ENCODE measurements around the gene TOPORS.

Gene TOPORS

DNA sequence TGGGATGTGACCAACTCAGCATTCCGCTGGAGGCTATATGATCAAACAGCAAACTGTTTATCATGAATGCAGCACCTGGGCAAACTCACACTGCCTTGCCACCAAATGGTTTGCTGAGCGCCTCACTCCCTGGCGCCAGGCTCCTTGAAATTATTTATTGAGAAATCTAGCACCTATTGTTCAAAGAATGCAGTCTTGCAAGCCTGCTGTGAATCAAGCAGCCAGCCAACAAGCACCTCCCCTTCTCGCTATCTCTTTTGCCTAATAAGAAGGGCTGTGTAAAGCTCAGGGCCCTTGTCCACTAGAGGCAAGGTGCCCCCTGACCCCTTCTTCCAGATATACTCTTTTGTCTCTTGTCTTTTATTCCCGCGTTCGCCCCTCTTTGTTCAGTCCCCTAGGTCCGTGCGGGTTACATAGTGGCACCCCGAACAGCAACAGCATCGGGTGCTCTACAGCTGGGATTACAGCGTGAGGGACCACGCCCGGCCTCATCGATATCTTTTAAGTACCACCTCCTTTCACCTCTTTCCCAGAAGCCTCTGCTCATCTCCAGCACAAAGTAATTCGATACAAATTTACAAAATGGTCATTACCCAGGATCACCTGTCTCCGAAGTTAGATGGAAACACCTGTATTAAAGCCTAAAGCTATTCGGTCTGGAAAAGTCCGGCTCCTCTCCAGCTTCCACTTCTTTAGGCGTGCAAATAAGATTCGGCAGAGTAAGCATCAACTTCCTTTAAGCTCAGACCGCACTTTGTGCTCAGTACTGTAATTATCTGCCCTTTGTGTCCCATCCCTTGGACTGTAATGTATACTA lies 27.3 kb downstream of the TOPORS start:
- peak overlapping the region; percentile 51 to 79 (median 62) for H3K4me3 ChIP-seq
- H3K27ac ChIP-seq, result peak overlapping the region in 20 of 21 experiments; percentile 26 to 95 (median 86)

DNA sequence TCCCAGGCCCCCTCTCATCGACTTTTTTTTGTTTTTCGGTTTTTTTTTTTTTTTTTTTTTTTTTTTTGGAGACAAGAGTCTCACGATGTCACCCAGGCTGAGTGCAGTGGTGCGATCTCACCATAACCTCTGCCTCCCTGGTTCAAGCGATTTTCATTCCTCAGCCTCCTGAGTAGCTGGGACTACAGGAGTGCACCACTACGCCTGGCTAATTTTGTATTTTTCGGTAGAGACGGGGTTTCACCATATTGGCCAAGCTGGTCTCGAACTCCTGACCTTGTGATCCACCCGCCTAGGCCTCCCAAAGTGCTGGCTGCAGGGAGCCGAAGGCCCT lies 27.9 kb downstream of the TOPORS start:
- Histone ChIP-seq H3K4me3 (peak overlapping the region; percentile 51 to 79 (median 62)), H3K27ac (peak overlapping the region in 10 of 21 experiments; percentile 80 to 95 (median 89))

DNA sequence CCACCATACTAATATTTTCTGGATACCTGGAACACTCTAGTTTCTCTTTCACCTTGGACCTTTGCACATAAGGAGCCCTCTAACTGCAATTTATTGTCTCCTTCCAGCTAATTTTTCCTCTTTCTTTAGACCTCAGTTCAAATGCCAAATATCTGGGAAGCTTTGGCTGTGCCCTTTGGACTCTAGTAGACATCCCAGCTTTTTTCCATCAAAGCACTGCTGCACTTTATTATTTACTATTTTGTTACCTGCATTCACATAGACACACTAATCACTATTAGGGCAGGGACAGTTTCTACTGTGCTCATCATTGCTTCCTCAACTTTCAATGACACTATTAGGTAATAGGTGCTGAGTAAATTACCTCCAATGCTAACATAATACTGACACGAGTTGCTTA lies 28.5 kb downstream of the TOPORS start:
- Histone ChIP-seq H3K4me3 (no peak overlapping the region), H3K27ac (no peak overlapping the region)

DNA sequence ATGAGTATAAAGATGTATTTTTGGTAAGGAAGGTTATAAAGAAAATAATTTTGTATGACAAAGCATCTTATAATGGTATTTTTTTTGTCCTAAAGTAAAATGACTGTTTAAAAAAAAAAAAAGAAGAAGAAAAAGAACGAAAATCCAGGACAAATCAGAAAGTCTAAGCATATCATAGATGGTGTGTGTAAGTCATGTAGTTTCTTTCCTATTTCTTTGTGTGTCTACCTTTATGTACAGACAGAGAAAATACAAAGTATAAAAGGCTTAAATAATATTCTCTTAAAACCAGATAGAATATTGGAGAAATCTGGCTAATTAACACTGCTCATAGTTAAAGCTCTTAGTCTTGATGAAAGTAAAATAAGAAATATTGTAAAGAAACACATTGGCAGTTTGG lies 34.1 kb downstream of the TOPORS start:
- no peak overlapping the region for H3K27ac ChIP-seq
- no peak overlapping the region for H3K4me3 ChIP-seq

- H3K27ac ChIP-seq, result peak overlapping the region in 6 of 21 experiments; percentile 4 to 82 (median 40)
- H3K4me3 ChIP-seq, result no peak overlapping the region
Observed at GRCh38 chr9:32516241-32516640, 36.1 kb downstream of the TOPORS start.

DNA sequence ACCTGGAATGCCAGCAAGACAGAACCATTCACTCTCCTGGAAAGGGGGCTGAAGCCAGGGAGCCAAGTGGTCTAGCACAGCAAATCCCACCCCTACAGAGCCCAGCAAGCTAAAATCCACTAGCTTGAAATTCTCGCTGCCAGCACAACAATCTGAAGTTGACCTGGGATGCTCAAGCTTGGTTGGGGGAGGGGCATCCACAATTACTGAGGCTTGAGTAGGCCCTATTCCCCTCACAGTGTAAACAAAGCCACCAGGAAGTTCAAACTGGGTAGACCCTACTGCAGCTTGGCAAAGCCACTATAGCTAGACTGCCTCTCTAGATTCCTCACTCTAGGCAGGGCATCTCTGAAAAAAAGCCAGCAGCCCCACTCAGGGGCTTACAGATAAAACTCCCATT lies 43.7 kb downstream of the TOPORS start:
- Histone ChIP-seq H3K27ac (no peak overlapping the region), H3K4me3 (no peak overlapping the region)

GRCh38 chr9:32503008-32503407 lies 49.4 kb downstream of the TOPORS start:
- Histone ChIP-seq H3K27ac (no peak overlapping the region), H3K4me3 (no peak overlapping the region)

DNA sequence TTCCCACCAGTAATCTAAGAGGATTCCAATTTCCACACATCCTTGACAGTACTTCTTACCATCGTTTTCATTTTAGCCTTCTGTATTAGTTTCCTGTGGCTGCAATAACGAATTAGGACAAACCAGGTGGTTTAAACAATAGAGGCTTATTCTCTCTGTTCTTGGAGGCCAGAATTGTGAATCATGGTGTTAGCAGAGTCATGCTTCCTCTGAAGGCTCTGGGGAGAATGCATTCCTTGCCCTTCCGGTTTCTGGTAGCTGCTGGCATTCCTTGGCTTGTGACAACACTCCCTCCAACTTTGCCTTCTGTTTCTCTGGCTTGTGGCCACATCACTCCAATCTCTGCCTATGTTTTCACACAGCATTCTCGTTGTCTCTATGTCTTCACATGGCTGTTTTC lies 49.9 kb downstream of the TOPORS start:
- Histone ChIP-seq H3K27ac (no peak overlapping the region), H3K4me3 (no peak overlapping the region)

- Histone ChIP-seq H3K4me3 (no peak overlapping the region), H3K27ac (no peak overlapping the region)
Observed at GRCh38 chr9:32501868-32502267, 50.5 kb downstream of the TOPORS start.

DNA sequence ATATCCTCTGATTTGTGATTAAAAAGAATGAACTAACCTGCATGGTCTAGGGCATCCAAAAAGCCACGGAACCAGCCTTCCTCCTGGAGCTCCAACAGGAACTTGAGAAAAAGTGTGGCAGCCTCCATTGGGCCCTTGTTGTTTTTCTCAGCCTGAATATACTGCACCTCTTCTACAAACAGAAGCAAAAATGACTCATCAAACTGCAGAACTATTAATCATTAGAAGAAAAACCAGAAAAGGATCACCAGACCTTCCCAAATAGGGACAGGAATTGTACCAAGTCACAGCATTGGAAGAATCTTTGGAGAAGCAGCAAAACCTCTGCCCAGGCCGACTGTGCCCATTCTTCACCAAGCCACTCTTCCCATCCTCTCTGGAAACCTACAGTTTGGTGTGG lies 51.6 kb downstream of the TOPORS start:
- H3K4me3 ChIP-seq, result no peak overlapping the region
- H3K27ac ChIP-seq, result no peak overlapping the region

DNA sequence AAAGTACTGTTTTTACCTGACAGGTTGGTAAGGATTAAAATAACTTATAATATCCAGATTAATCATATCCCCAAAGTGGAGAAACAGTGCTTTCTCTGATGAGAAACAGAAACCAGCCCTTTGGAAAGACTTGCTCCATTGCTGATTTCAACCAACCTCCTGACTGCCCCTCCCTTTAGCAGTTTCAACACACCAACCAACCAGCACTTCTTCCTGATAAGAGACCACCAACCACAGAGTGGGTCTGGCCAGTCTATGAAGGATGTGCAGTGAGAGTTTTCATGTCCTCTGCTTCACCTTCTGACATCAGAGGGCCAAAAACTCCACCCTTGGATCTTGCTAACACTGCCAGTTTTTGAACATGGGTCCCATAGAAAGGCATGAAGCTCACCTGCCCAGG lies 54.5 kb downstream of the TOPORS start:
- Histone ChIP-seq H3K27ac (no peak overlapping the region), H3K4me3 (no peak overlapping the region)

GRCh38 chr9:32490601-32491000 lies 61.8 kb downstream of the TOPORS start:
- H3K4me3 ChIP-seq, result no peak overlapping the region
- no peak overlapping the region for H3K27ac ChIP-seq

All from skin epidermis (tissue), 12 donors.